Activated effector memory CD4-positive, alpha-beta T cell treated with Interleukin-2 at 50 U/mL for 16 hours (primary cell): ENCODE measurements around the gene FAHD2A.
"Not testable (repeated sequence)": the region's sequence is repeated elsewhere in the genome, so short reads cannot be mapped to it uniquely, and the experiment has no call there.

Experiments used
- DNase-seq: peaks from one replicate; pipeline ENCODE4 v3.0.0-alpha.2; 2020

FAHD2A gene

DNA sequence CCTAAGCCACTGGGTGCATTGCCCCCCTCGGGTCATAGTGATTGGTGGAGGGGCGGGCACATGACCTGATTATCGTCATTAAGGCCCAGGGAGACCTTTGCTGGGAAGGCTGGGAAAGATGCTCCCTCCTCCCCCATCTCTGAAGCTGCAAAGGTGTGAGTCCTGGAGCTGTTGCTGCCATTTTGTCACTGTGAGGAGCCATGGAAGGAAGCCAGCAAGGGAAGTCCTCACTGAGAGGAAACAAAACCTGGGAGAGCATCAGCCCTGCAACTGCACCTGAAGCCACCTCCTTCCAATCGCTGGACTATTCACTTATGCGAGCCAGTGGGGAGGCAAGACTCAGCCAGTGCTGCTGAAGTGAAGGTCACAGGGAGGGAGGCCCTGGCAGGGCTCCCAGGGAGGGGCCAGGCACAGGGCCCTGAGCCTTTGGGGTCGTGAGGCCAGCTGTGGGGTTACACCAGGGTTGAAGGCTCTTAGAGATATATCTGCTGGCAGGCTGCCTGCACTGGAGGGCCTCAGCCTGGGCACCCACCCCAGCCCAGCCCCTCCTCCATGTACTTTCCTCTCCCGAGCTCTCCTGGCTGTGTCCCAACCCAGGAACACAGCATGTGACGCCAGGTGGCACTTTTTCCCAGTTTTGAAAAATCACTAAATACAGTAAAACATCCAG lies 10.7 kb upstream of the FAHD2A start:
- no peak for DNase-seq

DNA sequence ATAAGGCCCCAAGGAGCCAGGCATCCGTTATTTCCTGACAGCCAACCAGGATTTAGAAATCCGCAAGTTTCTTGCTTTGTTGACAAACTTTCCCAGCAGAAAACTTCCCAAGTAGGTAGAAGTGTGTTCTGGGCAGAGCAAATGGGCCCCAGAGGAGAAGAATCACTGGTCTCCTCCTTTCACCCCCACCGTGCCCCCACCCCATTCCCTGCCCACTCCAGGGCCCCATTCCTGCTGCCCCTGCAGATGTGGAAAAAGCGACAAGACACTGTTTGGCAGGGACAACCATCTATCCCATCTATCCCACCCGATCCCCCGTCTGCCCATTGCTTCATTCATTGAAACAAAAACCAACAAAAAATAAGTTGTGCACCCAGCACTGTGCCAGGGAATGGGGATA lies 10.2 kb upstream of the FAHD2A start:
- DNase-seq, result no peak

DNA sequence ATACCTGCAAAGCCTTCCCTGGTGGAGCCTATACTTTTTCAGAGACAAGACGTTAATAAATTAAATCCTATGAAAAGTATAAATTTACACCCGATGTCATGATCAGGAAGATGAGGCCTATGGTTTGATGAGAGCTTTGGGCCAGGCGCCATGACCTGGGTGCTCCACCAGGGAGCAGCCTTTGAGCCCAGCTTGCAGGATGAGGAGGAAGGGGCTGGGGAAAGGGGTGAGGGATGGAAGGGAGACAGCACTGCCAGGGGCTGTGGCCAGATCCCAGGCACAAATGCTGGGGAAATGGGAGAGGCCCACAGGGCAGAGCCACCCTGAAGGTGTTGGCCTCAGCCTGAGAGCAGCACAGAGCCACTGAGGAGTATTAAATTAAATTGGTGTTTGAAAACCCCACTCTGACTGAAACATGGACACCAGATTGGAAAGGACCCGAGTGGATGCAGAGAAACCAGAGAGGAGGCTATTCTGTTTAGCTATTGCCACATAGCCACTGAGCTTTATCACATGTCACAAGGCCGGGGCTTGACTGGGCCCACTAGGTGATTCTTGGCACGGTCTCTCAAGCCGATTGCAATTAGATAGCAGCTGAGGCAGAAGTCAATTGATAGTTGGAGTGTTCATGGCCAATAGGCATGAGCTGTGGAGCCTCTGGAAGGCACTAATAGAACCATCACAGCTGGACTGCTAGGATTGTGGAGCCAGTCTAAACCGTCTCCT lies 9.6 kb upstream of the FAHD2A start:
- DNase-seq, result no peak

DNA sequence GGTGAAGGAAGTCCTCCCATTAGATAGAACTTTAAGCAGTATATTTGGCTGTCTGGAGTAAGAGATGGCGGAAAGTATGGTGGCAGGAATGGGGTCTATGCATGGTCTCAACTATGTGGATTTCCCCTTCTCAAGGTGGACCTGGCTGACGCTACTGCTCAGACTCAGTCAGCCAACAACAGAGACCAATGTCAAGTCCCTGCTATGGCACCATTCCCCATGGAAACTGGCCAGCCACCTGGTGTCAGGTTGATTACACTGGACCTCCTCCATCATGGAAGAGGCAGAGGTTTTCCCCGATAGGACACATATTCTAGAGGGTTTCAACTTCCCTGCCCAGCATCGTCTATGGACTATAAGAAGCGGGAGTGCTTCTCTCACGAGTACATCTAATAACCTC lies 8.6 kb upstream of the FAHD2A start:
- no peak for DNase-seq

DNA sequence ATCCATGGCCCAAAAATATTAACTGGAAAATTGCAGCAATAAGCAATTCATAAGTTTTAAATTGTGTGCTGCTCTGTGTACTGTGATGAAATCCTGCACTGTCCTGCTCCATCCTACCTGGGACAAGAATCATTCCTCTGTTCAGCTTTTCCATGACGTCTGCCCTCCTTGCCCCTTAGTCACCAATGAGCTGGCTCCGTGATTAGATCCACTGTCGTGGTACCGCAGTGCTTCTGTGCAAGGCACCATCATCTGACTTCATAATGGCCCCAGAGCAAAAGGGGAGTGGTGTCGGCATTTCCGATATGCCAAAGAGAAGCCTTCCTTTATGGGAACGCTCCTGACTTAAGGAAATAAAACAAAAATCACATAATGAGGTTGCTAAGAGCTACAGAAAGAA lies 3.4 kb upstream of the FAHD2A start:
- DNase-seq, result no peak

DNA sequence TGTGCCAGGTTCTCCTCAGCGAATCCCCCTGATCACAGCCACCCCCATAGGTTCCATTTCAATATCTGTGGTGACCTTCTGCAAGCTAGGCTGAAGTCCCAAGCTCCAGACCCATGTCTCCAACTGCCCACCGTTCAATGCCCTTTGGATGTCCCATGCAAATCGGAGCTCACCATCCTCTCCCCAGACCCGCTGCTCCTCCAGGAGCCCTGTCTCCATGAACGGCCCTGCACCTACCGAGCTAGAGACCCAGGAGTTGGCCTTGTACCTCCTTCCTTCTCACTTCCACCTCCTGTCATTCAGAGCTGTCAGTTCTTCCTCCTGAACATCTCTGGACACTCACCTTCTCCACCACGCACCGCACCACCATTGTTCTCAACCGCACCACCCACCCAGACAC lies 1.0 kb upstream of the FAHD2A start:
- DNase-seq, result no peak

DNA sequence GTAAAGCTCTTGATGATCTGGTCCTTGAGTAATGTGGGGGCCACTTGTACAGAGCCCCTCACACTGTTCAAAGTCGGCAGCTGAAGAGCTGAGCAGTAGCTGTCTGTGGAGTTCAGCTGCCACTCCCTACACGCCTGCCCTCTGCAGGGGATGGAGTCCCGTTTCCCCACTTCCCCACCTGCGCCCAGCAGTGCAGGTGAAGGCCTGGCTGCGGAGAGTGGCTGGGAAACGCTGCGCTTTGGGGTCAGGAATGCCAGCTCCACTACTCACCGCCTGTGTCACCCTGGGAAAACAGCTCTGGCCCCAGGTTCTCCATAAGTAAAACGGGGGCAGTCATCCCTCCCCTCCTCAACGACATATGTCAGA lies 521 bp upstream of the FAHD2A start:
- peak; percentile 4 for DNase-seq

DNA sequence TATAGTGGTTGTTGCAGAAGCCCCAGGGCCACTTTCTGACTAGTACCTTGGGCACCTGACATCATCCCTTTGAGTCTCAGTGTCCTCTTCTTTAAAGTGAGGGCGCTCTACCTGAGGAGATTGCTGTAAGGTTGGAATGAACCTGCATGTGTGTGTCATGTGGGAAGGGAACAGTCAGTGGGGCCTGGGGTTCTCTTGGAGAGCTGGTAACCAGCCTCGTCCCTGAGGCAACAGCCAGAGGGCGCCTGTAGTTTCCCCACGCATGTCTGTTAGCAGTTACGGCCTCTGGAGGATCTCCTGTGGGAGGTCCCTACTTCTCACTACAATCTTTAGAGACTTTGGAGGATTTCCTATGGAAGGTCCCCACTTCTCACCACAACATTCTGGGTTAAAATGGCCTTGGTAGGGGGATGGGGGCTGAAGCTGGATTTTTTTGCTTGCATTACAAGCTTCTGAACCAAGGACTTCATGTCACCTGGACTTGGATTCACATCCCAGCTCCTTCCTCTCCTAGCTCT lies 755 bp downstream of the FAHD2A start:
- peak; percentile 7 for DNase-seq

DNA sequence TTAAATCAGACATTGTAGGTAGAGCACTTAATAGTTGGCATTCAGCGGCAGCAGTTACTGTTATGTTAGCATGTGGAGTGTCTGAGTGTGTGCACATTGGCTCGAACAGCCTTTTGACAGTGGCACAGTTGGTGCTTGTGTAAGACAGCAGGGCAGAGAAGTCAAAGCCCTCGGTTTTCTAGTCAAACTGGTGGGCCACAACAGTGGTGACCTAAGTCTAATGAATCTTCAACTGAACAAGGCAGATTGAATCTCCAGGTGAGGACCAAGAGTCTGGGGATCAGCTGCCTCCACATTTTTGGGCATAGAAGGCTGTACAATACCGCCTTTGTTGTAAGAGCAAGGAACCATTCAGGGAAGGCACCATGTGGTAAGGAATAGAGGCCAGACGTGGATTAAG lies 1.3 kb downstream of the FAHD2A start:
- not testable (repeated sequence) for DNase-seq

DNA sequence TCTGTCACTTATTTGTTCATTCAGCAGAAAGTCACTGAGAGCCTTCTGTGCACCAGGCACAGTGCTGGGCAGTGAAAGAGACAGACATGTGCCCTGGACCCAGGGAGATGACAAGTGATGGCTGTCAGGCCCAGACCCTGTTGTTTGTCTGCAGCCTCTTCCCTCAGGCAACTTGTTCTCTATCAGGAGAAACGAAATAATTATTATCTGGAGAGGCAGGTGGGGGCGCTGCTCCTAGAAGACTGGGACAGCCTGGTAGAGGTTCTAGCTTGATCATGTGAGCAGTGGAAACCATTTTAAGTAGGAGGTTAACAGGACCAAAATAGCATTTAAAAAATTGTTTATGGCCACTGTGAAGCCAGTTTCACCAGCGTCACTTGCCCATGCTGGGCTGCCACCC lies 2.2 kb downstream of the FAHD2A start:
- not testable (repeated sequence) for DNase-seq

DNA sequence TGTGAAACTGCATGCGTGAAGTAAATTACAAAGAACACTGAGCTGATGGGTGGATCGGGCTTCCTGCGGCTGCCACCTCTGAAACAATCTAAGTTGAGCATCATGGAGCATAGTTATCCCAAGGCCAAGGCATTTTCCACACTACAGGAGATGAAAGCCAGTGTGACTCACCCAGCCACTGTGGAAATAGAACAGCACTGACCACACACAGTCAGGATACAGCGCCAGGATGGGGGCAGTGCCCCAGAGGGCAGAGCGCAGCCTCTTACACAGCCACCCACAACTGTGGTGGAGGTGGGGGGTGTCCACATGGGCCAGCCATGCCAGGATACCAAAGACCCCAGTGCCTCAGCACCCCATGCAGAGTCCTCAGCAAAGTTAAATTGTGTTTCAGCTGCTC lies 8.7 kb downstream of the FAHD2A start:
- DNase-seq, result not testable (repeated sequence)

DNA sequence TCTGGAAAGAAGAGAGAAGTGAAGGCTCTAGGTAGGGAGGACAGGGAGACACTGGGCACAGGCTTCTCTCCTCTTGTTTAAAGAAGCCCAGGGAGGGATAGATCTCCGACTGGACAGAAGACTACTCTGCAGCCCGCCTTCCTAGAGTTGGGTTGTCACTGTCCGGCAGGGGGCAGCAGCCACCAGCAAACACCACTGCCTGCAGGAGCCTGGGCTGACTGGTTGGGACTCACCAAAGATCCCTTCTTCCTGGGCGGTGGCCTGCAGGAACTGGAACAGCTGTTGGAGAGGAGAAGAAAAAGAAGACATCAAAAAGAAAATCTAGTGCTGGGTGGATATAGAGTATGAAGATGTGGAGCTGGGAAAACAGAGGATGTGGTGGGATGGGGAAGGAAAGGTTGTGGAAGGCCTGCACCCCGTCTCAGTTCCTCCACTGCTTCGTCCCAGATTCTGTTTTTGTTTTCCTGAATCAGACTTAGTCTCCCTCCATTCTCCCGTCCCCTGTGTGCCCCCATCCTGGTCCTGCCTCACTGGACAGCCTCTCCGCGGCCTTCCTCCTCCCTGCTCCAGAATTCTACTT lies 11.6 kb downstream of the FAHD2A start:
- peak; percentile 40 for DNase-seq

DNA sequence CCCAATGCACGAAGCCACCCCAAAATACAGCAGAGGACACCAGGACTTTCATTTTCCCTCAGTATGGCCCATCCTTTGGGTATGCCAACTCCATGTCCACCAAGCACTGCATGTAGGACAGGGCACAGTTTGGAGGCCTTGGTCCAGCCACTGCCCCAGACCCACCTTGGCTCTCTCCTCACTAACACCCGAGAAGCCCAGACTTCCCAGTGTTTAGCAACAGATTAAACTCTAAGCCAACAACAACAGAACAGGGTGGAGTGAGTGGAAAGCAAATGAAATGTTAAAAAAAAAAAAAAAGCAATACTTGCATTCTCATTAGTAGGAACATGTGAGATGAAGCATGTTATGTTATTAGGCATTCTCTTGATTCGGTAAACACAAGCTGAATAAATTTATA lies 12.6 kb downstream of the FAHD2A start:
- not testable (repeated sequence) for DNase-seq

DNA sequence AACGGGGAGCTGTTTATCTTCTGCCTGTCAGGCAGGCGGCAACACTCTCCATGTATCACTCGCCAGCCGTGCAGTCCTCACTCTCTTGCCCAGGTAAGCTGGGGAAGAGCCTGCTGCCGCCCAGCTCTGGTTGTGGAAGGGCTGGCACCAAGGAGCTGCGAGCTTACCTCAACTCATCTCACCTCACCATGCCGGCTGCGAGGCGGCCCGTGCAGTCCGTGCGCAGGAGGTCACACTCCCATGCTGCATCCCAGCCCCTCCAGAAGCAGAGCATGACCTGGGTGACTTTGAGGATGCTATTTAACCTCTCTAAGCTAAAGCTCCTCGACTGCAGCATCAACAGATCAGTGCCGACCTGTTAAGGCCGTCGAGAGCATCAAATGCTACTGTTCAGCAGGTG lies 13.1 kb downstream of the FAHD2A start:
- not testable (repeated sequence) for DNase-seq

DNA sequence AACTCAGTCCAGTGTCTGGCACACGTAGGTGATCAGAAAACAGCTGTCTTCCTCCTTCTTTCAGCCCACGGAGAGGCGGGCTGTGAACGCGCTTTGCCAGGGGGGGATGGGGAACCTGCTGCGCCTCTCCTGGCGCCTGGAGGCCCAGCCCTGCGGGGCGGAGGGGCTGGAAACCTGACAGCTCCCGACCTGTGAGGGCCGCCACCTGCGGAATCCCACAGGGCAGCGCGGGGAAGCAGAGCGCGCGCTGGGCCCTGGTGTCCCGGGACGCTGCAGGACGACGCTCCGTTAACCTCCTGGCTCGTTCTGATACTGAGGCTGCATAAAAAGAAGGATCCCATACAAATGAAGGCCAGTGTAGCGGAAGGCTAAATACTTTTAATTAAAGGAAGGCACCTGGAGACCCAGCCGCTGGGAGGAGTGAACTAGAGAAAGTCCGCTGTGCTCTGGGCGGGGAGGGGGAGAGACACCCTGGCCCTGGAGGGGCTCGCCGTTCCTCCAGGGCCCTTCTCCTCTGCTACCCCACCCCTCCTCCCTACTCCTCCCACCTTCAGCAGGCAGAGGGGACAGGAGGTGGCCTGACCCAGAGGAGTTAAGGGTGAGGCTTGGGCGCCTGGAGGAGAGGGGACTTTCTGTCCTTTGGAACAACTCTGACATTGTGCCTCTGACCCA lies 24.8 kb downstream of the FAHD2A start:
- DNase-seq, result not testable (repeated sequence)

DNA sequence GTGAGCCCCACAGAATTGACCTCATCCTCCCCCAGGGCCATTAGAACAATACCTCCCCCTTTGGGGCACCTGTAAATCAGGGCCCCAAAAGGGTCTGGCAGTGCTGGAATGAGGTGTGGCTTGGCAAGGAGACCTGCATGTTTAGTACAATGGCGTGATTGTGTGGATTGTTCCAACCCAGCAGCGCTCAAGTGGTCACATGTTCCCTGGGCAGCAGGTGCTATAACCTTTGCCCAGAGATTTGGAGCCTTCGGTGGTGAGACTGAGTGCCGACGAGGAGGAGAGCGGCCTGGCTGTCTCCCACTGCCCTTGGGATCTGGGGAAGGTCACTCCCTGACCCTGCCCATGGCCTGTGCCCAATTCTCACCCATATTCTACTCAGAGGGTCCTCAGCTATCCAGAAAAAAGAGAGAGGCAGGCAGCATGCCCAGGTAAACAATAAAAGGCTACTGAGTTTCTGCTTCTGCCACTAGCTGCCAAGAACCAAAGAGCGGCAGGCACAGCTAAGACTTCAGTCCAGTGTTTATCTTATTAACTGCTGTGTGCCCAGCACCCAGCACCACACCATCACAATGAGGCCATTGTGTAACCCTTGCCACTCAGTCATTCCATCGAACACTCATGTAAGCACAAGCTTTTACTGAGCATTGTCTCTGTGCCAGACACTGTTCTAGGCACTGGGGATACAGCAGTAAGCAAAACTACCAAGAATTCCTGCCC lies 27.4 kb downstream of the FAHD2A start:
- not testable (repeated sequence) for DNase-seq

DNA sequence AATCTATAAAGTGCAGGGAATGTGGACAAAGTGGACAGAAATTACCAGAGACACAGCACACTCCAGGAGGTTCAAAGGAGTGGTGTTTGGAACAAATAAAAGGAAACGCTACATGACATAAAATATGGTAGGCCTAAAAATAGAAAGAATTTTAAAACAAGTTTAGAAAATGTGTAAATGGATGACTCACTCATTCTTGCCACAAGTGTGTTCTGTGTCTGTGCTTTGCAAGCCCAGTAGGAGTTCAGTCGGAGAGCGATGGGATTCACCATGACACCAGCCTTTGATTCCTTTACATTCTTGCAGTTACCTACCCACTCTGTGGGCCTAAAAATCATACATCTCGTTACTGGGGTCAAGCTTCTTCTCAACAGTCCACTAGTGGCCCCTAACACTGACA lies 30.9 kb downstream of the FAHD2A start:
- not testable (repeated sequence) for DNase-seq

DNA sequence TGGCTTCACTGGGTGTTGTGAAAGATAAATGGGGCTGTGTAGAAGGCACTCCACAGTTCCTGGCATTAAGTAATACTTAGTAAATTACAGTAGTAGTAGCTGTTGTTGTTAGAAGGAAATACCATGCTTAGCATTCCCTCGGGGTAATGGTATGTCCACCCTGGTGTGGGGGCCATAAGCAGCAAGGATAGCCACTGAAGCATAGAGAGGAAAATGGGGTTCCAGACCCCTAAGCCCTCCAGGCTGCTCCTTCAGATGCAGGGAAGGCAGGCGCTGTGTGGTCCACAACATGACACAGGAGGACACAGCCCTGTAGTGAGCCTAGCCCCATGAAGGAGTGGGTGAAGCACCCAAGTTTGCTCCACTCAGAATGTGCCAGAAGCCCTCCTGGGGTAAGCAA lies 31.5 kb downstream of the FAHD2A start:
- DNase-seq, result not testable (repeated sequence)

DNA sequence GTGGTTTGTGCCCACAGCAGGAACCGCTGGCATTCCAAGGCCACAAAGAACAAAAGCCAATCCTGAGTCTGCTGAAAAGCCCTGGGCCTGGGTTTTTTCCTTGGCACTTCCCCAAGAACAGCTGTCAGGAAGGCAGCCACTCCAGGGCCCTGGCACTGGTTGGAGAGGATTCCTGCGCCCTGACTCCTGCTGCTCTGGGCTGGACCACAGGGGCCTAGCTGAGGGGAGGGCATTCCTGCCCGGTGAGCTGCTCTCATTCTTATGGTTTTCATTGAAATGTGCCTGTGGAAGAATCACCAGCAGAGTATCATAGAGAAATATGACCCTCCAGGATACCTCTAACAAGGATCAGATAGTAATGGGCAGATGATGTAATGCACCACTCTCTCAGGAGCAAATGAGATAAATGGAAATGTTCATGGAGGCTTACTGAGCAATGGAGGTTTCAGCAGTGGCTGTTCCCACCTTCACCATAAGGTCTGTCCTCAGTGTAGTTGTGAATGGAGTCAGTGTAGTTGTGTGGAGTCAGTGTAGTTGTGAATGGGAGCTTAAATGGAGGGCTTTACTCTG lies 32.1 kb downstream of the FAHD2A start:
- not testable (repeated sequence) for DNase-seq

DNA sequence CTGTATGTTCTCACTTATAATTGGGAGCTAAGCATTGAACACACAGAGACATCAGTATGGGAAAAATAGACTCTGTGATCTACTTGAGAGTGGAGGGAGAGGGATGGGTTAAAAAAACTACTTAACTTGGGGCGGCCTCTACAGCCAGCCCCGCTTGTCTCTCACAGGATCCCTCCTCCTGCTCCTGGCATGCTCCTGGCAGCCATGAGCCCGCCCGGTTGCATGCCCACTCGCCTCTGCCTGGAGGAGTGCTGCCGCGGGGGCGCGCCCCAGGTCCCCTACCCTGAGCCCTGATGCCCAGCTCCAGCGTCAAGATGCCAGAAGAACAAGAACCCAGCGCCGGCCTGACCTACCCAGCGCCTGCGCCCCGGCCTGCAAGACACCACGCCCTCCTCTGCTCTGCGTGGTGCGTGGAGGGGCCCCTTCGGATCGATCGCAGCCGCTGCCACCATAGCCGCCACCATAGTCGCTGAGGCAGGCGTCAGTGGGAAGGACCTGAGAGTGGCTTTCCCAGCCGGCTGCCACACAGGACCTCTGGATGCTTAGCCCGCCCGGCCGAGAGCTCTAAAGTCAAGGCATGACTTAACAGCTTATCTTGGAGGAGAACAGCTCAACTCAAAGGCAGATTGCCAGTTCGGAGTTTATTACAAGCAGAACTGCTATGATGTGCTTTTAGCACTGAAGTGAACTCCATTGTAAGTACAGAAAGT lies 32.8 kb downstream of the FAHD2A start:
- DNase-seq, result not testable (repeated sequence)

DNA sequence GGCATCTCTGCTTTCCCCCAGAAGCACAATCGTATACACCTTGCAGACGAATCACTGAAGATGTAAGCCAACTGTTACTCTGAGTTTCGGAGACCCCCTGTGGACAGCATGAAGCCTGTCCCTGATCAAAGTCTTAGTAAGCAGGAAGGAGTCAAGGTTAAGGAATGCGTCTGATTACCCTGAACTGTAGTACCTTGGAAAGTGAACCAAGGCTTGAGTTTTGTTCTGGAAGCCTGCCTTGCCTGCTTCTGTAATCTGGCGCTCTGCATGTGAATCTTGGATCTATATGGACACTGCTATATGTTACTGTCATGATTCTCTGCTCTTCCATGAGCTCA lies 33.3 kb downstream of the FAHD2A start:
- DNase-seq, result not testable (repeated sequence)
